ENCODE results near the gene UGT1A8. TPM values are rescaled to one million over a fixed set of nuclear protein-coding genes. Genes with fewer than 3 reads are reported as not detected.
"Not testable (repeated sequence)": the region's sequence is repeated elsewhere in the genome, so short reads cannot be mapped to it uniquely, and the experiment has no call there.

UGT1A8 gene
- total RNA-seq = under 1 TPM in 1 of 4 donors, not detected in 3; 0.34 TPM

GRCh38 chr2:233617476-233617875, at the start of gene UGT1A8:
UGT1A8 (plus strand) TSS chr2:233617633; CDS start chr2:233617708, 75 bp downstream.
- H3K27ac ChIP-seq; H3K4me3 ChIP-seq (replicated peaks in 1 of 3); H3K4me1 ChIP-seq; DNase-seq; H3K36me3 ChIP-seq; intact Hi-C loops (cut with DNase I); H3K27me3 ChIP-seq; H3K9me3 ChIP-seq: not testable (repeated sequence)
- WGBS, 2 donors = 81 to 86% methylated on average over 5 of the region's 5 CpGs

DNA sequence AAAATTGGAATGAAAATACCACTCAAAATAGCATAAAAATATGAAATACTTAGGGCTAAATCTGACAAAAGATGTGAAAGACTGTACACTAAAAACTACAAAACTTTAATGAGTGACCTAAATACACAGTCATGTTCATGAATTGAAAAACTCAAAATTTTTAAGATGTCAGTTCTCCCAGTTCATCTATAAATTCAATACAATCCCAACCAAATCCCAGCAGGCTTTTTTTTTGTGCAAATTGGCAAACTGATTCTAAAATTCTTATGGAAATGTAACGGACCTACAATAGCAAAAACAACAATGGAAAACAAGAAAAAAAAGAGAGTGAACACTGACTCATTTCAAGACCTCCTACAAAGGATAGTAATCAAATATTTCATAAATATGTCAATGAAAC, 46.4 kb upstream of the UGT1A8 start:
- no peaks in the 10 kb centered on the region for H3K36me3 ChIP-seq
- H3K4me3 ChIP-seq (replicated peaks in 1 of 3) = no peak overlapping the region
- WGBS, 2 donors = 49 to 57% methylated on average over 1 of the region's 1 CpG
- no peaks in the 10 kb centered on the region for H3K27me3 ChIP-seq
- DNase-seq = no peak
- intact Hi-C loops (cut with DNase I) = no loop called here
- H3K9me3 ChIP-seq = no peaks in the 10 kb centered on the region
- H3K27ac ChIP-seq = no peak overlapping the region
- no peaks in the 10 kb centered on the region for H3K4me1 ChIP-seq
- TF ChIP-seq, protein P1, sequence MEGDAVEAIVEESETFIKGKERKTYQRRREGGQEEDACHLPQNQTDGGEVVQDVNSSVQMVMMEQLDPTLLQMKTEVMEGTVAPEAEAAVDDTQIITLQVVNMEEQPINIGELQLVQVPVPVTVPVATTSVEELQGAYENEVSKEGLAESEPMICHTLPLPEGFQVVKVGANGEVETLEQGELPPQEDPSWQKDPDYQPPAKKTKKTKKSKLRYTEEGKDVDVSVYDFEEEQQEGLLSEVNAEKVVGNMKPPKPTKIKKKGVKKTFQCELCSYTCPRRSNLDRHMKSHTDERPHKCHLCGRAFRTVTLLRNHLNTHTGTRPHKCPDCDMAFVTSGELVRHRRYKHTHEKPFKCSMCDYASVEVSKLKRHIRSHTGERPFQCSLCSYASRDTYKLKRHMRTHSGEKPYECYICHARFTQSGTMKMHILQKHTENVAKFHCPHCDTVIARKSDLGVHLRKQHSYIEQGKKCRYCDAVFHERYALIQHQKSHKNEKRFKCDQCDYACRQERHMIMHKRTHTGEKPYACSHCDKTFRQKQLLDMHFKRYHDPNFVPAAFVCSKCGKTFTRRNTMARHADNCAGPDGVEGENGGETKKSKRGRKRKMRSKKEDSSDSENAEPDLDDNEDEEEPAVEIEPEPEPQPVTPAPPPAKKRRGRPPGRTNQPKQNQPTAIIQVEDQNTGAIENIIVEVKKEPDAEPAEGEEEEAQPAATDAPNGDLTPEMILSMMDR (IDR thresholded peaks at IDR 0.05) = no peak
- TF ChIP-seq POLR2A (IDR thresholded peaks at IDR 0.05) = no peak

DNA sequence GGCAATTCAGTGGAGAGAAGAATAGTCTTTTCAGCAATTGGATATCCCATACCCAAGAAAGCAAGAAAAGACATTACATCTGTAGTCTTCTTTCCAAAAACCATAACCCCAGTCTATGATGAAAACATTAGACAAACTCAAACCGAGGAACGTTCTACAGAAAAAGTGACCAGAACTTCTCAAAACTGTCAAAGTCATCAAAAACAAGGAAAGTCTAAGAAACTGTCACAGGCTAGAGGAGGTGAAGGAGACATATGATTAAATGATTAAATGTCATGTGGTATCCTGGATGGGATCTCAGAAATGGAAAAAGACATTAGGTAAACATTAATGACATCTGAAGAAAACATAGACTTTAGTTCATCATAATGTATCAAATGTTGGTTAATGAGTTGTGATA, 46.0 kb upstream of the UGT1A8 start:
- Histone ChIP-seq H3K27ac (no peak overlapping the region), H3K36me3 (no peaks in the 10 kb centered on the region), H3K9me3 (no peaks in the 10 kb centered on the region), H3K27me3 (no peaks in the 10 kb centered on the region), H3K4me1 (no peaks in the 10 kb centered on the region), H3K4me3 (replicated peaks in 1 of 3) (no peak overlapping the region)
- WGBS, 2 donors = 84 to 88% methylated on average over 2 of the region's 2 CpGs
- no peak for DNase-seq
- intact Hi-C loops (cut with DNase I) = no loop called here
- TF ChIP-seq, protein P1 (IDR thresholded peaks at IDR 0.05) = no peak
- no peak for TF ChIP-seq POLR2A (IDR thresholded peaks at IDR 0.05)

DNA sequence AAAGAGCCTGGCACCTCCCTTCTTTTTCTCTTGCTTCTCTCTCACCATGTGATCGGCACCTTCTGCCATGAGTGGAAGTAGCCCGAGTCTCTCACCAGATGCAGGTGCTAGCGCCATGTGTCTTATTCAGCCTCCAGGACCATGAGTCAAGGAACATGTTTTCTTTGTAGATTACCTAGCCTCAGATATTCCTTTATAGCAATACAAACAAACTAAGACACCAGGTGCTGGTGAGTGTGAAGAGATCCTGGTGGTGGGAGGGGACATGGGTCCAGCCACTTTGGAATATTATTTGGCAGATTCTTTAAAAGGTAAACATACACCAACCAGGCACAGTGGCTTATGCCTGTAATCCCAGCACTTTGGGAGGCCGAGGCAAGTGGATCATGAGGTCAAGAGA, 45.0 kb upstream of the UGT1A8 start:
- Histone ChIP-seq H3K36me3 (no peaks in the 10 kb centered on the region), H3K4me3 (replicated peaks in 1 of 3) (no peak overlapping the region), H3K9me3 (no peaks in the 10 kb centered on the region), H3K4me1 (no peaks in the 10 kb centered on the region), H3K27ac (no peak overlapping the region), H3K27me3 (no peaks in the 10 kb centered on the region)
- intact Hi-C loops (cut with DNase I) = no loop called here
- no peak for TF ChIP-seq POLR2A (IDR thresholded peaks at IDR 0.05)
- TF ChIP-seq, protein P1 (IDR thresholded peaks at IDR 0.05) = no peak
- DNase-seq = no peak
- WGBS, 2 donors = 78 to 88% methylated on average over 4 of the region's 4 CpGs

DNA sequence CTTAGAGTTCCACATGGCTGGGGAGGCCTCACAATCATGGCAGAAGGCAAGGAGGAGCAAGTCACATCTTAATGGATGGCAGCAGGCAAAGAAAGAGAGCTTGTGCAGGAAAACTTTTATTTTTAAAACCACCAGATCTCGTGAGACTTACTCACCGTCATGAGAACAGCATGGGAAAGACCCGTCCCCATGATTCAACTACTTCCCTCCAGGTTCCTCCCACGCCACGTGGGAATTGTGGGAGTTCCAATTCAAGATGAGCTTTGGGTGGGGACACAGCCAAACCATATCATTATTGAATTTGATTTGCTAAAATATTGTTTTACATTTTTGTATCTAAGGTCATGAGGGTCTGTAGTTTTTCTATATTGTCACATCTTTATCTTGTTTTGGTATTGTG, 40.1 kb upstream of the UGT1A8 start:
- H3K27ac ChIP-seq; H3K27me3 ChIP-seq; DNase-seq; H3K36me3 ChIP-seq; H3K9me3 ChIP-seq; intact Hi-C loops (cut with DNase I); H3K4me3 ChIP-seq (replicated peaks in 1 of 3); H3K4me1 ChIP-seq: not testable (repeated sequence)
- WGBS, 2 donors = 72 to 73% methylated on average over 5 of the region's 5 CpGs

DNA sequence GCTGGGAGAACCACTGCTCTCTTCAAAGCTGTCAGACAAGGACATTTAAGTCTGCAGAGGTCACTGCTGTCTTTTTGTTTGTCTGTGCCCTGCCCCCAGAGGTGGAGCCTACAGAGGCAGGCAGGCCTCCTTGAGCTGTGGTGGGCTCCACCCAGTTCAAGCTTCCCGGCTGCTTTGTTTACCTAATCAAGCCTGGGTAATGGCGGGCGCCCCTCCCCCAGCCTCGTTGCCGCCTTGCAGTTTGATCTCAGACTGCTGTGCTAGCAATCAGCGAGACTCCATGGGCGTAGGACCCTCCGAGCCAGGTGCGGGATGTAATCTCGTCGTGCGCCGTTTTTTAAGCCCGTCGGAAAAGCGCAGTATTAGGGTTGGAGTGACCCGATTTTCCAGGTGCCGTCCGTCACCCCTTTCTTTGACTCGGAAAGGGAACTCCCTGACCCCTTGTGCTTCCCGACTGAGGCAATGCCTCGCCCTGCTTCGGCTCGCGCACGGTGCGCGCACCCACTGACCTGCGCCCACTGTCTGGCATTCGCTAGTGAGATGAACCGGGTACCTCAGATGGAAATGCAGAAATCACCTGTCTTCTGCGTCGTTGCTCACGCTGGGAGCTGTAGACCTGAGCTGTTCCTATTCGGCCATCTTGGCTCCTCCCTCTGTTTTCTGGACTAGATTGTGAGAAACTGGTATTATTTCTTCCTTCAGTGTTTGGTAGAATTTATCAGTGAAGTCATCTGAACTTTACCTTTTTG, 34.0 kb upstream of the UGT1A8 start:
- H3K4me3 ChIP-seq (replicated peaks in 1 of 3); intact Hi-C loops (cut with DNase I); DNase-seq; H3K36me3 ChIP-seq; H3K4me1 ChIP-seq; H3K9me3 ChIP-seq; H3K27ac ChIP-seq; H3K27me3 ChIP-seq: not testable (repeated sequence)
- 82 to 84% methylated on average over 35 of the region's 35 CpGs for WGBS, 2 donors
